Right renal cortex interstitium (tissue), 3 donors: ENCODE results near the gene DMKN. TPM values are rescaled to one million over a fixed set of nuclear protein-coding genes. Genes with fewer than 3 reads are reported as not detected.

ENCODE experiments used
- polyA plus RNA-seq, 3 donors: library from polyadenylated mRNA; unstranded; fragments of 120-200 nt; gene quantifications; one replicate each; pipeline ENCODE4 v1.2.1, GENCODE V29; 2013; ENCODE audit not compliant: insufficient read length in 3 of 3

The DMKN gene
- polyA plus RNA-seq, 3 donors = 68.1 to 72.6 (median 69.0) TPM

Other genes starting within 250 kb of the DMKN start
- gene USF2, start 244.7 kb downstream of the DMKN start, polyA plus RNA-seq = 100 to 1,000 TPM; 160 to 166 (median 164) TPM
- gene HAMP, start 231.1 kb downstream of the DMKN start, polyA plus RNA-seq = under 1 TPM in 2 of 3 donors, not detected in 1; 0.06 to 0.31 TPM
- 1 to 10 TPM; 1.9 to 2.7 (median 2.3) TPM for gene MAG, start 221.5 kb downstream of the DMKN start, polyA plus RNA-seq
- 1 to 10 TPM; 5.1 to 10.0 (median 8.7) TPM for gene CD22, start 184.5 kb downstream of the DMKN start, polyA plus RNA-seq
- under 1 TPM; 0.22 to 0.30 (median 0.28) TPM for gene FFAR1, start 165.7 kb downstream of the DMKN start, polyA plus RNA-seq
- under 1 TPM in 2 of 3 donors, not detected in 1; 0.14 to 0.31 TPM for gene FFAR3, start 155.2 kb downstream of the DMKN start, polyA plus RNA-seq
- gene GPR42, start 142.6 kb downstream of the DMKN start, polyA plus RNA-seq = not detected
- under 1 TPM; 0.28 to 0.86 (median 0.31) TPM for gene FFAR2, start 65.4 kb downstream of the DMKN start, polyA plus RNA-seq
- under 1 TPM in 2 of 3 donors, not detected in 1; 0.47 to 0.86 TPM for gene KRTDAP, start 23.2 kb downstream of the DMKN start, polyA plus RNA-seq
- not detected for gene SBSN, start 14.7 kb upstream of the DMKN start, polyA plus RNA-seq
- gene GAPDHS, start 19.8 kb upstream of the DMKN start, polyA plus RNA-seq = not detected
- 10 to 100 TPM; 84.1 to 99.1 (median 92.9) TPM for gene TMEM147, start 32.0 kb upstream of the DMKN start, polyA plus RNA-seq
- gene ATP4A, start 50.0 kb upstream of the DMKN start, polyA plus RNA-seq = under 1 TPM in 1 of 3 donors, not detected in 2; 0.06 TPM
- not detected for gene PMIS2, start 72.5 kb upstream of the DMKN start, polyA plus RNA-seq
- gene HAUS5, start 99.1 kb upstream of the DMKN start, polyA plus RNA-seq = 10 to 100 TPM; 19.9 to 21.4 (median 21.4) TPM
- gene RBM42, start 115.4 kb upstream of the DMKN start, polyA plus RNA-seq = 10 to 100 TPM; 54.6 to 65.5 (median 55.0) TPM
- 1 to 10 TPM in 1 of 3 donors, under 1 TPM in 2; 0.74 to 1.3 (median 0.75) TPM for gene ETV2, start 128.1 kb upstream of the DMKN start, polyA plus RNA-seq
- 100 to 1,000 TPM; 394 to 408 (median 402) TPM for gene COX6B1, start 134.7 kb upstream of the DMKN start, polyA plus RNA-seq
- 10 to 100 TPM in 2 of 3 donors, under 1 TPM in 1; 0.12 to 18.6 (median 13.4) TPM for gene UPK1A, start 152.9 kb upstream of the DMKN start, polyA plus RNA-seq
- under 1 TPM in 2 of 3 donors, not detected in 1; 0.25 to 0.37 TPM for gene ZBTB32, start 190.9 kb upstream of the DMKN start, polyA plus RNA-seq
- gene KMT2B, start 204.4 kb upstream of the DMKN start, polyA plus RNA-seq = 10 to 100 TPM; 24.8 to 26.6 (median 25.4) TPM
- gene IGFLR1, start 228.8 kb upstream of the DMKN start, polyA plus RNA-seq = 1 to 10 TPM; 1.8 to 2.7 (median 2.7) TPM
- 10 to 100 TPM; 15.2 to 20.9 (median 17.2) TPM for gene U2AF1L4, start 231.8 kb upstream of the DMKN start, polyA plus RNA-seq
- 10 to 100 TPM; 55.6 to 62.0 (median 59.6) TPM for gene PSENEN, start 232.0 kb upstream of the DMKN start, polyA plus RNA-seq
- gene LIN37, start 234.9 kb upstream of the DMKN start, polyA plus RNA-seq = 10 to 100 TPM; 11.3 to 11.7 (median 11.6) TPM
- gene HSPB6, start 243.4 kb upstream of the DMKN start, polyA plus RNA-seq = 10 to 100 TPM; 17.5 to 21.5 (median 18.7) TPM
- gene PROSER3, start 244.5 kb upstream of the DMKN start, polyA plus RNA-seq = 10 to 100 TPM; 12.9 to 14.7 (median 14.5) TPM